ENCODE measurements around the gene TTC39B.

Gene TTC39B

GRCh38 chr9:15163931-15164330 is 143.1 kb downstream of the TTC39B start:
- no peak for DNase-seq (ENCODE audit: low read depth)

- DNase-seq (ENCODE audit: low read depth) = no peak
Observed at GRCh38 chr9:15161753-15162152, 145.3 kb downstream of the TTC39B start.

- DNase-seq (ENCODE audit: low read depth) = no peak
Observed at GRCh38 chr9:15160673-15161072, 146.3 kb downstream of the TTC39B start.

- no peak for DNase-seq (ENCODE audit: low read depth)
Observed at GRCh38 chr9:15158064-15158463, 149.0 kb downstream of the TTC39B start.

- peak; percentile 51 for DNase-seq (ENCODE audit: low read depth)
Observed at GRCh38 chr9:15157381-15157780, 149.6 kb downstream of the TTC39B start.

- no peak for DNase-seq (ENCODE audit: low read depth)
Observed at GRCh38 chr9:15156241-15156640, 150.8 kb downstream of the TTC39B start.

GRCh38 chr9:15155826-15156225 is 151.2 kb downstream of the TTC39B start:
- peak; percentile 66 for DNase-seq (ENCODE audit: low read depth)

- DNase-seq (ENCODE audit: low read depth) = no peak
Observed at GRCh38 chr9:15155323-15155722, 151.7 kb downstream of the TTC39B start.

GRCh38 chr9:15154677-15155076 is 152.3 kb downstream of the TTC39B start:
- DNase-seq (ENCODE audit: low read depth) = no peak

- DNase-seq (ENCODE audit: low read depth) = no peak
Observed at GRCh38 chr9:15153961-15154360, 153.1 kb downstream of the TTC39B start.

GRCh38 chr9:15150939-15151338 is 156.1 kb downstream of the TTC39B start:
- DNase-seq (ENCODE audit: low read depth) = no peak

- no peak for DNase-seq (ENCODE audit: low read depth)
Observed at GRCh38 chr9:15149450-15149849, 157.6 kb downstream of the TTC39B start.

- no peak for DNase-seq (ENCODE audit: low read depth)
Observed at GRCh38 chr9:15146268-15146700, 160.7 kb downstream of the TTC39B start.

GRCh38 chr9:15144622-15145061 is 162.4 kb downstream of the TTC39B start:
- DNase-seq (ENCODE audit: low read depth) = no peak

- DNase-seq (ENCODE audit: low read depth) = no peak
Observed at GRCh38 chr9:15142878-15143534, 164.0 kb downstream of the TTC39B start.

- DNase-seq (ENCODE audit: low read depth) = no peak
Observed at GRCh38 chr9:15140051-15140450, 167.0 kb downstream of the TTC39B start.

- no peak for DNase-seq (ENCODE audit: low read depth)
Observed at GRCh38 chr9:15139469-15139868, 167.5 kb downstream of the TTC39B start.

- DNase-seq (ENCODE audit: low read depth) = no peak
Observed at GRCh38 chr9:15138357-15138686, 168.7 kb downstream of the TTC39B start.

GRCh38 chr9:15137658-15138356 is 169.2 kb downstream of the TTC39B start:
- DNase-seq (ENCODE audit: low read depth) = no peak

GRCh38 chr9:15137089-15137488 is 169.9 kb downstream of the TTC39B start:
- no peak for DNase-seq (ENCODE audit: low read depth)

- no peak for DNase-seq (ENCODE audit: low read depth)
Observed at GRCh38 chr9:15136646-15137045, 170.4 kb downstream of the TTC39B start.

- DNase-seq (ENCODE audit: low read depth) = peak; percentile 51
Observed at GRCh38 chr9:15135164-15135792, 171.7 kb downstream of the TTC39B start.

GRCh38 chr9:15133488-15133887 is 173.5 kb downstream of the TTC39B start:
- DNase-seq (ENCODE audit: low read depth) = no peak

Measured in stromal cell of bone marrow (primary cell).